Epithelial cell of prostate (primary cell): ENCODE measurements around the gene ADARB1.

Source experiments
- DNase-seq: peaks from one replicate; pipeline ENCODE4 v3.0.0-alpha.2; 2011; ENCODE audit warnings: low read depth, low spot score
- H3K27ac ChIP-seq: fragments of 450-650 bp; 2 replicates; pipeline ENCODE4 v1.5.1; 2017; ENCODE audit warnings: mild to moderate bottlenecking

ADARB1 gene

GRCh38 chr21:45158491-45159423 lies 84.4 kb downstream of the ADARB1 start:
- no peak for DNase-seq
- no peak overlapping the region for H3K27ac ChIP-seq

DNA sequence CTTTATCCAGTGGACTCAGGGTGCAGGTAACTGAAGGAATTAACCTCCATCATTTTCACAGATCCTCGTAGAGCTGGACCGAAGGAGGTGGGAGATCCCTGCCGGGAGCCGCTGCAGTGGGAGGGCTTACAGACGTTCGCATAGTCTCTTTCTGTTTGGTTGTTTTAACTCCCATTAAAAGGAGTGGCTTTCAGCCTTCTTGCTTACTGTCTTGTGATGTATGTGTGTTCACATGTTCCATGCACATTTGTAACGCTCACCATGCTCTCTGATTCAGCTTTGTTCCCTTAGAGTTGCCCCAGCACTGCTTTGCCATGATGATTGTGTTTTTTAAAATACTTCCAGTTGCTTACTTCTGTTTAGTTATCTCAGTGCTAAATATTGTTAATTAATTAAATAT lies 85.8 kb downstream of the ADARB1 start:
- no peak overlapping the region for H3K27ac ChIP-seq
- no peak for DNase-seq

DNA sequence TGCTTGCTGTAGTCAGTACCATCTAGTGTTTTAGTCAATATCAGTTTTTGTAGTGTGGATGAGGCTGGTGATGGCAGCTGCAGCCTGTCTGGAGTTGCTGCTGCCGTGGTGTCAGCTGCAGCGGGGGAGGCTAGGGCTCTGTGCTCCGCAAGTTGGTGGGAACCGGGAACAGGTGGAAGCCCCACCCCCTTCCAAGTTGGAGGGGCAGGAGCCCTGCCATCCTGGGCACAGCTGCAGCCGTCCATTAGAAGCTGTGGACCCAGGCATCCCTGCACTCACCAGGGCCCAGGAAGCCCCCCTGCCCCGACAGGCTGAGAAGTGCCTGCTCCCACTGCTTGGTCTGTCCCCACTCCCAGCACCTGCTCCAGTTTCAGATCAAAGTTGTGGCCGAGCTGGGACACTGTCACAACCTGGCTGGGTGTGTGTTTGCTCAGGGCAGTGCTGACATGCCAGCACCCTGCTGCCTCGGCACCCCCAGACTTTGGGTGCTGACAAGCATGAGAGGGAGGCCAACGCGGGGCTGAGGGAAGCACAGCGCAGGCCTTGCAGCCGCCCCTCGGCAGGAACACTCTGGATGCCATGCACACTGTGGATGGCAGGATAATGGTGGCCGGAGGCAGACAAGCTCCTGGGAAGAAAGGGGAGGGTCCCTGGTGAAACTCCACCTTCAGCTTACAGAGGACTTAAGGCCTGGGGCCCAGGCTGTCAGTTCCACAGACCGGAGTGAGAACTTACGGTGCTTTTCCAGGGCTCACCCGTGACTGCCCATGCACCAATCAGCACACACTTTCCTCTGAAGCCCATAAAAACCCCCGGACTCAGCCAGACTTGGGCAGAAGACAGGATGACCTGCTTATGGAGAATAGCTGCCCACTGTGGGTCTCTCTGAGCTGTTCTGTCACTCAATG lies 86.9 kb downstream of the ADARB1 start:
- no peak for DNase-seq
- no peak overlapping the region for H3K27ac ChIP-seq

GRCh38 chr21:45162115-45162514 lies 87.7 kb downstream of the ADARB1 start:
- no peak overlapping the region for H3K27ac ChIP-seq
- no peak for DNase-seq

GRCh38 chr21:45162809-45163208 lies 88.4 kb downstream of the ADARB1 start:
- no peak overlapping the region for H3K27ac ChIP-seq
- no peak for DNase-seq

GRCh38 chr21:45163413-45164123 lies 89.2 kb downstream of the ADARB1 start:
- DNase-seq = no peak
- H3K27ac ChIP-seq = no peak overlapping the region

DNA sequence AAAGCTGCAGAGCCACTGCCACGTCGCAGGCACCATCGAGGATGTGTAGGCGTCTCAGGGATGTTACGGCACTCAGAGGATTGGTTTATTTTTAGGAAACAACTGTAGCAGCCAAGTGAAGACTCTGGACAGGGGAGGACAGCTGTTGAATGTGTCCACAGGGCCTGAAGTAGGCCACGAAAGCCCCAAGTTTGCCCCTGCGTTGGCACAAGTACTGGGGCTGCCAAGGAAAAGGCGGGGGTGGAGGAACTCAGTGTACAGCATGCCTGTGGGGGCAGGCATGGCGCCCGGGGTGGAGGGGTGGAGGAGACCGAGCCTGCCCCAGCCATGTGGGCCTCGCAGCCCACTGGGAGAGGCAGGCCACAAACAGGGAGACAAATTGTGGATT lies 89.7 kb downstream of the ADARB1 start:
- DNase-seq = no peak
- no peak overlapping the region for H3K27ac ChIP-seq

DNA sequence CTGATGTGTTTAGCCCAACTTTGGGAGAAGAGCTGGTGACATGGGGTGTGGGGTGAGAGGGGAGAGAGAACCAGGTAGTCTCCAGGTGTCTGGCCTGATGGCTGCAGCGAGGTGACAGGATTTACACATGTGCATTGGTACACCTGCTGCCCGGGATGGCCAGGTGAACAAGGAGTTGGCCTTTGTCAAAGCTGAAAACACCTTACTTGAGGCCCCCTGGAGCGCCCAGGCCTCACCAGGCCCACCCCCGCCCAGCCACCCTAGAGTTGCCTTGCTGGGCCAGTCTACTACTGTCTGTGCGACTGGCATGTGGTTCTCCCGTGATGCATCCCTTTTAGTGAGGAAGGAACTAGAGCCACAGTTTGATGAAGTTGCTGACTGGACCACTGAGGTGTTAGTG lies 90.5 kb downstream of the ADARB1 start:
- DNase-seq = no peak
- H3K27ac ChIP-seq = no peak overlapping the region

DNA sequence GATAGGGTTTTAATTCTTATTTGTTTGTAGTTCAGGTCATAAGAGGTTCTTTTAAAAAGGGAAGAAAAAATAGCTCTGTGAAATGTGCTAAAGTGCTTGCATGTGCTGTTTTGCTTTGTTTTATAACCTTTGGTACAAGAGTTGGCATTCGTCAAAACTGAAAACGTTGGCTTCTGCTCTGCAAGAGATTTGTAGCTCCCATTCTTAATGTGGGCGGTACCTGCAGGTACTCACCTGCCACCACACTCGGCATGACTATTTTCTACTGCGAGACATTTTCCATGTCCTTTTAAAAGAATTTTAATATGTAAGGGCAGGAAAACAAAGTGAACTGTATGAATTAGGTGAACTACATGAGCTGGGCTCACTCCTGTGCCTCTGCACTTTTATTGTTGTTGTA lies 92.6 kb downstream of the ADARB1 start:
- H3K27ac ChIP-seq = no peak overlapping the region

DNA sequence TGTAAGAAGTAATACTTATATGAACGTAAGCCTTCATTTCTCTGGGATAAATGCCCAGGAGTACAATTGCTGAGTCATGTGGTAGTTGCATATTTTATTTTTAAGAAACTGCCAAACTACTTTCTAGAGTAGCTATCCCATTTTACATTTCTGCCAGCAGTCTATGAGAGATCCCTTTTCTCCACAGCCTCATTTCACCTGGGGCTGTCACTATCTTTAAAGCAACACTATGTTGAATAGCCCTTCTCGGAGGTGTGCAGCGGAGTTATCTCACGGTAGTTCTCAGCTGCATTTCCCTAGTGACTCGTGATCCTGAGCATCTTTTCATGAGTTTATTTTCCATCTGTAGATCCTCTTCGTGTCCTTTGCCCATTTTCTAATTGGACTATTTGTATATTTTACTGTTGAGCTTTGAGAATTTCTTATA lies 93.4 kb downstream of the ADARB1 start:
- no peak for DNase-seq
- no peak overlapping the region for H3K27ac ChIP-seq

More for the DNA sequence above, 92.6 kb downstream of the ADARB1 start:
- no peak for DNase-seq

GRCh38 chr21:45168522-45168921 lies 94.1 kb downstream of the ADARB1 start:
- DNase-seq = no peak
- no peak overlapping the region for H3K27ac ChIP-seq

DNA sequence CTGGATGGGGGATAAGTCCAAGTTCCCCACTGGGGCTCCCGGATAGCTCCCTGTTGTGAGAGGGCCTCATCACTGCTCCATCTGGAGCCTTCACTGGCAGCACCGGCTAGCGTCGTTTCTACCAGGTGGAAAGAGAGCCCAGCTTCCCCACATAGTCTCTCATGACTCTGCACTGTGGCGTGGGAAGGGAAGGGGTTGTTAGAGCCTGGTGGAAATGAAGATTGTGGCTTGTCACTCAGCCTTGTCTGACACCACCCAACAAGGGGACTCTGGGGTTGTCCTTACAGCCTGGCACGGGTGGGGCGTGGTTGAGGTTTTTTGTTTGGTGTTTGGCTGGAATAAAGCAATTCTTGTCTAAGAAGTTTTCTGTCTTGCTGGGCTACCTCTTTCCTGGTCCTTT lies 94.6 kb downstream of the ADARB1 start:
- no peak for DNase-seq
- H3K27ac ChIP-seq = no peak overlapping the region

DNA sequence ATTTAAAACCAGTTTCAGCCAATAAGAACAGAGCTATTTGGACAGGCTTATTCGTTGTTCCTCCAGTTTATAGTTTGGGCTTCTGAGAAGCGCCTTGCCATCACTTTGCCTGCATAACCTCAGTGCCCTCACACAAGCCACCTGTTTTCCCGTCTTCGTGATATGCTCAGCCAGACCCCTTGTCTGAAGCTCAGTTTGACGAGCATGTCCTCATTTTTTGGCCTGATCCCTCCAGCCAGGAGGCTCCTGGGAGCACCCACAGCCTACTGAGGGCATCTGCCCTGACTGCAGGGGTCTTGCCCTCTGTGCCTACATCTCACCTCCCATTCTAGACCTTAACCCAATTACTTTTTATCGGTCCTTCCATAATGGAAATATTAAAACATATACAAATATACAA lies 95.3 kb downstream of the ADARB1 start:
- H3K27ac ChIP-seq = no peak overlapping the region
- DNase-seq = no peak

GRCh38 chr21:45170987-45171386 lies 96.6 kb downstream of the ADARB1 start:
- no peak overlapping the region for H3K27ac ChIP-seq
- no peak for DNase-seq

- H3K27ac ChIP-seq = no peak overlapping the region
- no peak for DNase-seq
Observed at GRCh38 chr21:45172420-45172819, 98.0 kb downstream of the ADARB1 start.

- no peak for DNase-seq
- H3K27ac ChIP-seq = no peak overlapping the region
Observed at GRCh38 chr21:45175326-45176095, 101.1 kb downstream of the ADARB1 start.

- H3K27ac ChIP-seq = no peak overlapping the region
- DNase-seq = no peak
Observed at GRCh38 chr21:45176141-45176540, 101.8 kb downstream of the ADARB1 start.

DNA sequence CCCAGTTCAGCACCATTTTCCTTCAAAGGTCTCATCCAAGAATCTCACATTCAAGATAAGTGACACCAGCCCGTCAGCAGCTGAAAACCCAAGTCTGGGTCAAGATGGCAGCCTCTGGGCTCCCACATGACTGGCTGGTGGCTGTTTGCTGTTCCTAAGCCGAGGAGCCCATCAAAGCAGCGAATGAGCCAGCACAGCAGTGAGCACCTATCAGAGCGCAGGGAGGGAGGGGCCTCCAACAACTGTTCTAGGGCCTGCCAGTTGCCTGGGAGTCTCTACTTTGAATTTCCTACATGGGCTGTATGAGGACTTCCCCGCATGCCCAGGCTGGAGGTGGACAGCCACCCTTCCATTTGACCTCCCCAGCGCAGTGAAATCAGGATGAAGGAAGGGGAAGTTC lies 102.7 kb downstream of the ADARB1 start:
- no peak for DNase-seq
- no peak overlapping the region for H3K27ac ChIP-seq

DNA sequence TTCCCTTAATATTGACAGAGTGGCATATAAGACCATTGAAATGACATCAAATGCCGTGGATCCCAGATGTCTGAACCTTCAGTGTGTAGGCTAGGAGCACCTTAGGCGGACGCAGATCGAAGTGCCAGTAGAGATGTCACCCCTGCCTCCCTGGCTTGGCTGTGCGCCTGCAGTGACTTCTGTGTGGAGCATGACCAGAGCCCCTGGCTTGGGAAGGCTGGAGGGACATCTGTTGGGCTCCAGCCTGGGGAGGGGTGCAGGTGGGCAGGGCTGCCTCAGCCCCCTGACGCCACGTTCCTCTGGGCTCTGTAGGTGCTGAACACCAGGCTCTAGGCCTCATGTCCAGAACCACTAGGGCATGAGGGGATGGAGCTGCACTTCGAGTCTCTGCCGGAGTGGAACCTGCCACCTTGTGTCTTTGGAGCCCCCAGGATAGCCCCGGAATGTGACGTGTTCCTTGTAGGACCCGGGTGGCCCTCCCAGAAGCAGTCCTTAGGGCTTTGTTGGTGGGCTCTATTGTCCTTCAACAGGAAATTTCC lies 103.8 kb downstream of the ADARB1 start:
- H3K27ac ChIP-seq = no peak overlapping the region
- DNase-seq = no peak

GRCh38 chr21:45178971-45179370 lies 104.6 kb downstream of the ADARB1 start:
- DNase-seq = no peak
- no peak overlapping the region for H3K27ac ChIP-seq
